GM21515 (cell line): Measurements from ENCODE around the gene IL15RA.

Source experiments
- ATAC-seq: cut with Tn5 transposase; IDR thresholded peaks from one replicate; pipeline ENCODE4 v1.9.1; 2021; ENCODE audit not compliant: unreplicated experiment

The IL15RA gene

DNA sequence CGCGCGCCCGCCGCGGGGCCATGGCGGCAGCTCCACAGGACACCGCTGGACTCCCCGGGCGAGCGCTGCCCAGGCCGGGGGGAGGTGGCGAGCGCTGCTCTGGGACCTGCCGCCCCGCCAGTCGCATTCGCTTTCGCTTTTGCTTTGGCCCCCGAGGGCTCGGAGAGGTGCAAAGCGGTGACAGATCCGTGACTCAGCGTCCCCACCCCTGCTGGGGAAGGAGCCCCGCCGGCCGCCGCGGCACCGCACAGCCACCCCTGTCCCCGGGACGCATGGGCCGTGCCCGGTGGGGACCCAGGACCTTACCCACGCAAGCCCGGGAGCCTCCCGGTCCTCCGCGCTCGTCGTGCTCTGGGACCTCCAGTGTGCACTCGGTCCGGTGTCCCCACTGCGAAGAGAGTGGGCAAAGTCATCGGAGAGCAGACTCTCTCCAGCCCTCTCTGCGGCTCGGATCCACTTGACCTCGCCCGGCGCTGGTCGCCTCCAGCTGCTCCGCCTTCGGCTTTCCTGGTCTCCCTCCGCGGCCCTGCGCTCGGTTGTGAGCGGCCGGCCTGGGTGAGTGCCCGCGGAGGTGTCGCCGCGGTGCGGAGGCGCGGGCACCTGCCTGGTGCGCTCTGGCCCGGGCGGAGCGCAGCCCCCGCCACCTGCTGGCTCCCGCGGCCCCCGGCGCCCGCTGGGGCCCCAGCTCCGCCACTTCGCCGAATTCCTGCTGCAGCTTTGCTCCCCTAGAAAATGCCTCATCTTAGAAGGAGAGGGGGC lies at the start of gene IL15RA:
TSS of gene IL15RA (minus strand) at position 73 of the 759 bp plus-strand sequence. CDS start at position 22, 51 bp downstream.
- ATAC-seq, result peak; percentile 55

DNA sequence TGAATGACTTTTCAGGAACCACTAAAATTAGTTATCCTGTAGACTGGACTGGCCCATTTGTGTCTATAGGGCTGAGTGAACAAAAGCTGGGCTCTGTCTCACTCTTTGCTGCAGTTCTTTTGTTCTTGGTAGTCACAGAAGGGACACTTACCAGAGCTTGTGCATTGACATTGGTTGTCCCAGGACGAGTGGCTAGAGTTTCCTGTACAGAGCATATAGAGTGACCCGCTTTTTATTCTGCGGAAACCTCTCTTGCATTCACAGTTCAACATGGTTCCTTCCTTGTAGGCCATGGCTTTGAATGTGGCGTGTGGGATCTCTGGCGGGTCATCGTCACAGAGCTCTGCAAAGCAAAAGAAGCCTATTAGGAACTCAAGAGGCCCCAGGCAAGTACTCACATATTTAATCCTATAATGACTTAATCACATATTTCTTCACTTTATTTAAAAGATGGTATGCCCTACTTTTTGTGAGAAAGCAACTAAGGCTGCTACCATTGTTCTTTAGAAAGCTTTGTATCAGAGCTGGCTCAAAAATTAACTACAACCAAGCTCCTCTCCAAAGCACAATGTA lies 48.4 kb upstream of the IL15RA start:
- ATAC-seq, result no peak

DNA sequence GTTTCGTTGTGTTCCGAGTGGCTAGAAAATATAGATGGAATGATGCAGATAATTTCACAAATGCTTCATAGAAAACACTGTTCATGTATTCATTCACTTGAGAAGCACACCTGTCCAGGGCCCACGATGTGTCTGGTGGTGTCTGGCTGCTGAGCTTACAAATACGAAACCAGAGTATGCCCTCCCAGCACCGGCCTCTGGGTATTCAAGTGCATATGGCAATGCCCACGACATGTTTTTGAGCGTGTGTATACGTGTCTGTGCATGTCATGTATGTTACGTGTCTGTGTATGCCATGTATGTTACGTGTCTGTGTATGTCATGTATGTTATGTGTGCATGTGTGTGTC lies 47.0 kb upstream of the IL15RA start:
- no peak for ATAC-seq

DNA sequence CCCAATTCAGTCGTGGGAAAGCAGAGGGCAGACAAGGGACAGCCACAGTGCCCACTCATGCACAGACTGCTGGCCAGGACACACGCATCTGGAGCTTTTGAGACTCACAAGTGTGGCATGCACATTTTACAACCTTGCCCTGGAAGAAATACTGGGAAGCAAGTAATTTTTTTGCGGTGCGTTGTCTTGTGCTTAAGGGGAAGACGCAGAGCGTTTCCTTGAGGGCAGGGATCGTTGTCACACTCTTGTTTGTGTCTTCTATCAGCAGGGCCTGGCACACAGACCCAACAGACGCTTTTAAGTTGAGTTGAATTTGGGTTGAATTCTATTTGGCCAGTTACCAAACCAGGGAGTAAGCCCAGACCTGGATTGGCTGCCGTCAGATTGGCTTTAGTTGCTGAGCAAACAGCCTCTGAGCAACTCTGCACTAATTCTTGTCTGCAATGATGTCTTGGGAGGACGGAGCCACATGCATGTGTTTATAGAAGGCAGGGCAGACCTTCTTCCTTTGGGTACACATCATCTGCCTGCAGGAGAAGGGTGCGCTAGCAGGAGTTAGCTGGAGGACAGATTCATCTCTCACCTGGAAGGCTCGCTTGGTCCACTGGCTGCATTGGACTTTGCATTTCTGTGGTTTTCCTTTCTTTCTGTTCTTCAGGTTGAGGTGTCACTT lies 46.5 kb upstream of the IL15RA start:
- ATAC-seq, result no peak

- no peak for ATAC-seq
Measured at GRCh38 chr10:6022660-6023059, 45.3 kb upstream of the IL15RA start.

DNA sequence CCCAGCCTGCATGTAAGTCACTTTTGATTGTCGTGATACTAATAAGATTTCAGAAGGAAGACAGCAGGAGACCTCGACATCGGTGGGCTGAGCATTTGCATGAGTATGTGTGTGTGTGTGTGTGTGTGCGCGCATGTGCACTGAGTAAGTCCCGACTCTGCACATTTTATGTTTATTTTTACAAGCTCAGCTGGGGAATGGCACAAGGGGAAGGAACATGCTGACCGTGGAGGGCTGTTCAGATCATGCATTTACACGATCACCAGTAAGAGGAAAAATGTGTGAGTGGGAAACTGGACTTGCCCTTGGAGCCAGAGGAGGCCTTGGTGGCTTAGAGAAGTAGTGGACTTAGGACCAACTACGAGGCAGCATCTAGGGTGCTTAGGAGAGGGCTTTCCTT lies 43.5 kb upstream of the IL15RA start:
- no peak for ATAC-seq

GRCh38 chr10:6019796-6020195 lies 42.5 kb upstream of the IL15RA start:
- no peak for ATAC-seq

GRCh38 chr10:6019010-6019782 lies 41.9 kb upstream of the IL15RA start:
- no peak for ATAC-seq

DNA sequence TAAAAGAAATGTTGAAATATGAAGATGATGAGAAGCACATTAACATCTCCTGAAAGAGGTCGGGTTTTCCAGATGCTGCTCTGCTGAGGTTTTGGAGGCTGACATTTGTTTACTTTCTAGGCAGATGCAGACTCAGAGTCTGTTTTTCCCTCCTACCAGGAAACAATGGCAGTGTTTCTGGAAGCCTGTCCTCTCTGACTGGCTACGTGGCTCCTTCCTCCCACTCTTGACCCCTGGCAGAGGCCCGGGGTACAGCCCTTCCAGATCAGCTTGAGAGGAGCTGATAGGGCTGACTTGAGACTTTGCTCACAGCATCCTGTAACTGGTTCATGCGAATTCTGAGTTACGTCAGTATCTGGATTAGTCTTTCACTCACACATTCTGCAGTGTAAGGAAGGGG lies 41.1 kb upstream of the IL15RA start:
- ATAC-seq, result no peak

GRCh38 chr10:6017781-6018354 lies 40.5 kb upstream of the IL15RA start:
- ATAC-seq, result no peak

- no peak for ATAC-seq
Measured at GRCh38 chr10:6014241-6014761, 37.0 kb upstream of the IL15RA start.

DNA sequence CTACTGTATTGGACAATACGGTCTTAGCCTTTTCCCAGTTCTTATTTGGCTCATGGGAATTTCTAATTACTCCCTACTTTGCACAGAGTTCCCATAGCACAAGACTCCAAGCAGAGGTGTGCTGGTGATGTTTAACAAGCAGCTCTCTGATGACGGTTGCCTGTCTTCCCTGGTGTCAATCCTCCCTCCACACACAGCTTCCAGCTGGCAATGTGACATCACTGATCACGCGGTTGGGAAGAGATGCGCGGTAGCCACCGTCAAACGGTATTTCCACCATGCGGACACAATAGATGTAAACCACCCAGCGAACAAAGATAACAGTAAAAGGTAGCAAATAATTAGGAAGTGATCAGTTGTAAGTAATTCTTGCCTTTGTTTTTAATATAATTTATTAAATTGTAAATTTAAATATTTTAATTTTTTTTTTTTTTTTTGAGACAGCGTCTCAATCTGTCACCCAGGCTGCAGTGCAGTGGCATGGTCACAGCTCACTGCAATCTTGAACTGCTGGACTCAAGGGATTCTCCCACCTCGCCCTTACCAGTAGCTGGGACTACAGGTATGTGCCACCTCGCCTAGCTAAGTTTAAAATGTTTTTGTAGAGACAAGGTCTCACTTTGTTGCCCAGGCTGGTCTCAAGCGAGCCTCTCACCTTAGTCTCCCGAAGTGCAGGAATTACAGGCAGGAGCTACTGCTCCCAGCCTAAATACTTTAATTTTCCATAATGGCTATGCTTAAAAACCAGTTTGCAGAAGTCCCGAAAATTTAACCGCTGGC lies 36.3 kb upstream of the IL15RA start:
- no peak for ATAC-seq

GRCh38 chr10:6012121-6012905 lies 35.0 kb upstream of the IL15RA start:
- ATAC-seq, result no peak

GRCh38 chr10:6011558-6011957 lies 34.2 kb upstream of the IL15RA start:
- ATAC-seq, result no peak

GRCh38 chr10:6010569-6010968 lies 33.2 kb upstream of the IL15RA start:
- ATAC-seq, result no peak

DNA sequence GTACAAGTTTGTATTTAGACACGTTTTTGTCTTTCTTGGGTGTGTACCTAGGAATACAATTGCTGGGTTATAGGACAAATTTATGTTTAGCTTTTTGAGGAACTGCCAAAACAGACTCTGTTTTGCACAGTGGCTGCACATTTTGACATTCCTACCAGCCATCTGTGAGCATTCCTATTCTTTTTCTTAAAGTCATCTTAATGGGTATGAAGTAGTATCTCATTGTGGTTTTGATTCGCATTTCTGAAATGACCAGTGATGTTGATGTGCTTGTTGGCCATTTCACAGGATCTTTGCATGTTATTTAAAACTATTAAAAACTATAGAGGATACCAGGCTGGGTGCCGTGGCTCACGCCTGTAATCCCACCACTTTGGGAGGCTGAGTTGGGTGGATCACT lies 32.6 kb upstream of the IL15RA start:
- no peak for ATAC-seq

- ATAC-seq, result no peak
Measured at GRCh38 chr10:6009150-6009549, 31.8 kb upstream of the IL15RA start.

DNA sequence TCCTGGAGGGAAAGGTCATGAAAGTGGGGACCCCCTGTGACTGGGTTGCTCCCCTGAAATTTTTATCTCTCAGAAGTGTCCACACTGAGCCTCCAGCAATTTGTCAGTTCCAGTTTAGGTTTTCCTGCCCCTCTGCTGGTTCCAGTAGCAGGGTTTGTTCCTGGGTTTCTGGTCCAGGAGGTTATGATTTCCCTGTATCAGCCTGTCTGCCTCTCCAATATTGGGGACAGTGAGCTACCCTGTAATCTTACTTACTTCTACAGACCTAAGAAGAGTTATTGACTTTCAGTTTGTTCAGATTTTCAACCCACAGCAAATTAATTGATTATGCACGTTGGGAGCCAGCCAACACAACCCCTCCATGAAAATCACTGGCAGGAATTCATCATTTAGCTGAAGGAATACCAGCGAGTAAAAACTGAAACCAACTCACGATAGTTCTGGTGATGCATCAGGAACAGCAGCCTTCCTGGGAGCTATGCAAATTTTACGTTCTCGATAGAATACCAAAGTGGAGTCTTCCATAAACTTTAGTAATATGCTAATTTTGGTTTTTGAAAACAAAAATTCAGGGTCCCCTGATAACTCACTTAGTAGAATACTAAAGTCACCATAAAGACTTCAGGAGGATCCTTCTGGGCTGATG lies 31.3 kb upstream of the IL15RA start:
- no peak for ATAC-seq

GRCh38 chr10:6006991-6007390 lies 29.6 kb upstream of the IL15RA start:
- ATAC-seq, result no peak
